ENCODE measurements around the gene GPR45. TPM values are rescaled to one million over a fixed set of nuclear protein-coding genes. Genes with fewer than 3 reads are reported as not detected.

GPR45 gene
- total and polyA plus RNA-seq, 2 experiments from 2014 or later: 0.21 to 0.26 TPM

DNA sequence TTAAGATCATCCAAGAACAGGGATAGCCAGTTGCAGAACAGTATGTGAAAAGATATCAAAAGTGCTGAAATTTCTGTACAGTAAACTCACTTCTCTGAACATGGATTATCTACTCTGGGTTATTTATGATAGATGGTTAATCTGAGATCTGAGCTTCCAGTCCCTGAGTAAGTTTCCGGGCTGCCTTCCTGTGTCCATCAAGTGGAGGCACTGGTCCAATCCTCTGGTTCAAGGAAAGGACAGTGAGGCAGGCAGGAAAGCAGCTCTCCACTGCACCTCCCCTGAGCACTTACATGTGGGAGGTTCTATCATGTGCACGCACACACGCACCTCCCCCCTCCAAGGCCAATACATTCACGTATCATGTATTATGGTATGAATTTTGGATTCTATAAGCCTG, 32.5 kb downstream of the GPR45 start:
- Mint-ChIP-seq H3K4me1 (no peaks in the 10 kb centered on the region), H3K27me3 (ENCODE audit: insufficient read depth, low read depth, poor library complexity) (peaks cover 1% of the 10 kb centered on the region), H3K9me3 (no peaks in the 10 kb centered on the region), H3K4me3 (no peak overlapping the region), H3K27ac (no peak overlapping the region), H3K36me3 (ENCODE audit: low read depth) (peaks cover 46% of the 10 kb centered on the region)
- H3K27ac ChIP-seq (ENCODE audit: low read depth): no peak overlapping the region
- no peaks in the 10 kb centered on the region for H3K9me2 ChIP-seq (ENCODE audit: insufficient read depth)
- H2AFZ ChIP-seq: no peak overlapping the region
- DNase-seq (ENCODE audit: low spot score) (no peak), ATAC-seq (no peak)
- no peak for TF ChIP-seq EZH2 (IDR thresholded peaks at IDR 0.05; ENCODE audit: low read depth, unreplicated experiment)
- TF ChIP-seq POLR2AphosphoS5 (IDR thresholded peaks at IDR 0.05; ENCODE audit: low read depth): no peak
- no peak for TF ChIP-seq CREB1 (CRISPR knock-in tag; IDR thresholded peaks at IDR 0.05; ENCODE audit: low read depth)
- TF ChIP-seq, protein P1, sequence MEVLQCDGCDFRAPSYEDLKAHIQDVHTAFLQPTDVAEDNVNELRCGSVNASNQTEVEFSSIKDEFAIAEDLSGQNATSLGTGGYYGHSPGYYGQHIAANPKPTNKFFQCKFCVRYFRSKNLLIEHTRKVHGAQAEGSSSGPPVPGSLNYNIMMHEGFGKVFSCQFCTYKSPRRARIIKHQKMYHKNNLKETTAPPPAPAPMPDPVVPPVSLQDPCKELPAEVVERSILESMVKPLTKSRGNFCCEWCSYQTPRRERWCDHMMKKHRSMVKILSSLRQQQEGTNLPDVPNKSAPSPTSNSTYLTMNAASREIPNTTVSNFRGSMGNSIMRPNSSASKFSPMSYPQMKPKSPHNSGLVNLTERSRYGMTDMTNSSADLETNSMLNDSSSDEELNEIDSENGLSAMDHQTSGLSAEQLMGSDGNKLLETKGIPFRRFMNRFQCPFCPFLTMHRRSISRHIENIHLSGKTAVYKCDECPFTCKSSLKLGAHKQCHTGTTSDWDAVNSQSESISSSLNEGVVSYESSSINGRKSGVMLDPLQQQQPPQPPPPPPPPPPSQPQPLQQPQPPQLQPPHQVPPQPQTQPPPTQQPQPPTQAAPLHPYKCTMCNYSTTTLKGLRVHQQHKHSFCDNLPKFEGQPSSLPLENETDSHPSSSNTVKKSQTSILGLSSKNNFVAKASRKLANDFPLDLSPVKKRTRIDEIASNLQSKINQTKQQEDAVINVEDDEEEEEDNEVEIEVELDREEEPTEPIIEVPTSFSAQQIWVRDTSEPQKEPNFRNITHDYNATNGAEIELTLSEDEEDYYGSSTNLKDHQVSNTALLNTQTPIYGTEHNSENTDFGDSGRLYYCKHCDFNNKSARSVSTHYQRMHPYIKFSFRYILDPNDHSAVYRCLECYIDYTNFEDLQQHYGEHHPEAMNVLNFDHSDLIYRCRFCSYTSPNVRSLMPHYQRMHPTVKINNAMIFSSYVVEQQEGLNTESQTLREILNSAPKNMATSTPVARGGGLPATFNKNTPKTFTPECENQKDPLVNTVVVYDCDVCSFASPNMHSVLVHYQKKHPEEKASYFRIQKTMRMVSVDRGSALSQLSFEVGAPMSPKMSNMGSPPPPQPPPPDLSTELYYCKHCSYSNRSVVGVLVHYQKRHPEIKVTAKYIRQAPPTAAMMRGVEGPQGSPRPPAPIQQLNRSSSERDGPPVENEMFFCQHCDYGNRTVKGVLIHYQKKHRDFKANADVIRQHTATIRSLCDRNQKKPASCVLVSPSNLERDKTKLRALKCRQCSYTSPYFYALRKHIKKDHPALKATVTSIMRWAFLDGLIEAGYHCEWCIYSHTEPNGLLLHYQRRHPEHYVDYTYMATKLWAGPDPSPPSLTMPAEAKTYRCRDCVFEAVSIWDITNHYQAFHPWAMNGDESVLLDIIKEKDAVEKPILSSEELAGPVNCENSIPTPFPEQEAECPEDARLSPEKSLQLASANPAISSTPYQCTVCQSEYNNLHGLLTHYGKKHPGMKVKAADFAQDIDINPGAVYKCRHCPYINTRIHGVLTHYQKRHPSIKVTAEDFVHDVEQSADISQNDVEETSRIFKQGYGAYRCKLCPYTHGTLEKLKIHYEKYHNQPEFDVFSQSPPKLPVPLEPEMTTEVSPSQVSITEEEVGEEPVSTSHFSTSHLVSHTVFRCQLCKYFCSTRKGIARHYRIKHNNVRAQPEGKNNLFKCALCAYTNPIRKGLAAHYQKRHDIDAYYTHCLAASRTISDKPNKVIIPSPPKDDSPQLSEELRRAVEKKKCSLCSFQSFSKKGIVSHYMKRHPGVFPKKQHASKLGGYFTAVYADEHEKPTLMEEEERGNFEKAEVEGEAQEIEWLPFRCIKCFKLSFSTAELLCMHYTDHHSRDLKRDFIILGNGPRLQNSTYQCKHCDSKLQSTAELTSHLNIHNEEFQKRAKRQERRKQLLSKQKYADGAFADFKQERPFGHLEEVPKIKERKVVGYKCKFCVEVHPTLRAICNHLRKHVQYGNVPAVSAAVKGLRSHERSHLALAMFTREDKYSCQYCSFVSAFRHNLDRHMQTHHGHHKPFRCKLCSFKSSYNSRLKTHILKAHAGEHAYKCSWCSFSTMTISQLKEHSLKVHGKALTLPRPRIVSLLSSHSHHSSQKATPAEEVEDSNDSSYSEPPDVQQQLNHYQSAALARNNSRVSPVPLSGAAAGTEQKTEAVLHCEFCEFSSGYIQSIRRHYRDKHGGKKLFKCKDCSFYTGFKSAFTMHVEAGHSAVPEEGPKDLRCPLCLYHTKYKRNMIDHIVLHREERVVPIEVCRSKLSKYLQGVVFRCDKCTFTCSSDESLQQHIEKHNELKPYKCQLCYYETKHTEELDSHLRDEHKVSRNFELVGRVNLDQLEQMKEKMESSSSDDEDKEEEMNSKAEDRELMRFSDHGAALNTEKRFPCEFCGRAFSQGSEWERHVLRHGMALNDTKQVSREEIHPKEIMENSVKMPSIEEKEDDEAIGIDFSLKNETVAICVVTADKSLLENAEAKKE (CRISPR knock-in tag; IDR thresholded peaks at IDR 0.05): no peak
- TF ChIP-seq ZNF114 (CRISPR knock-in tag; IDR thresholded peaks at IDR 0.05): no peak
- TF ChIP-seq, protein P2, sequence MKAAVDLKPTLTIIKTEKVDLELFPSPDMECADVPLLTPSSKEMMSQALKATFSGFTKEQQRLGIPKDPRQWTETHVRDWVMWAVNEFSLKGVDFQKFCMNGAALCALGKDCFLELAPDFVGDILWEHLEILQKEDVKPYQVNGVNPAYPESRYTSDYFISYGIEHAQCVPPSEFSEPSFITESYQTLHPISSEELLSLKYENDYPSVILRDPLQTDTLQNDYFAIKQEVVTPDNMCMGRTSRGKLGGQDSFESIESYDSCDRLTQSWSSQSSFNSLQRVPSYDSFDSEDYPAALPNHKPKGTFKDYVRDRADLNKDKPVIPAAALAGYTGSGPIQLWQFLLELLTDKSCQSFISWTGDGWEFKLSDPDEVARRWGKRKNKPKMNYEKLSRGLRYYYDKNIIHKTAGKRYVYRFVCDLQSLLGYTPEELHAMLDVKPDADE (IDR thresholded peaks at IDR 0.05): no peak
- TF ChIP-seq, protein P3, sequence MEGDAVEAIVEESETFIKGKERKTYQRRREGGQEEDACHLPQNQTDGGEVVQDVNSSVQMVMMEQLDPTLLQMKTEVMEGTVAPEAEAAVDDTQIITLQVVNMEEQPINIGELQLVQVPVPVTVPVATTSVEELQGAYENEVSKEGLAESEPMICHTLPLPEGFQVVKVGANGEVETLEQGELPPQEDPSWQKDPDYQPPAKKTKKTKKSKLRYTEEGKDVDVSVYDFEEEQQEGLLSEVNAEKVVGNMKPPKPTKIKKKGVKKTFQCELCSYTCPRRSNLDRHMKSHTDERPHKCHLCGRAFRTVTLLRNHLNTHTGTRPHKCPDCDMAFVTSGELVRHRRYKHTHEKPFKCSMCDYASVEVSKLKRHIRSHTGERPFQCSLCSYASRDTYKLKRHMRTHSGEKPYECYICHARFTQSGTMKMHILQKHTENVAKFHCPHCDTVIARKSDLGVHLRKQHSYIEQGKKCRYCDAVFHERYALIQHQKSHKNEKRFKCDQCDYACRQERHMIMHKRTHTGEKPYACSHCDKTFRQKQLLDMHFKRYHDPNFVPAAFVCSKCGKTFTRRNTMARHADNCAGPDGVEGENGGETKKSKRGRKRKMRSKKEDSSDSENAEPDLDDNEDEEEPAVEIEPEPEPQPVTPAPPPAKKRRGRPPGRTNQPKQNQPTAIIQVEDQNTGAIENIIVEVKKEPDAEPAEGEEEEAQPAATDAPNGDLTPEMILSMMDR (conservative IDR thresholded peaks at IDR 0.05; ENCODE audit: low read depth in 2 of 2): no peak
- no peak for TF ChIP-seq NANOG (IDR thresholded peaks at IDR 0.05; ENCODE audit: borderline replicate concordance)
- TF ChIP-seq JUNB (IDR thresholded peaks at IDR 0.05; ENCODE audit: unreplicated experiment): no peak
- TF ChIP-seq EZH2phosphoT487 (IDR thresholded peaks at IDR 0.05; ENCODE audit: unreplicated experiment): no peak
- TF ChIP-seq, protein P4, sequence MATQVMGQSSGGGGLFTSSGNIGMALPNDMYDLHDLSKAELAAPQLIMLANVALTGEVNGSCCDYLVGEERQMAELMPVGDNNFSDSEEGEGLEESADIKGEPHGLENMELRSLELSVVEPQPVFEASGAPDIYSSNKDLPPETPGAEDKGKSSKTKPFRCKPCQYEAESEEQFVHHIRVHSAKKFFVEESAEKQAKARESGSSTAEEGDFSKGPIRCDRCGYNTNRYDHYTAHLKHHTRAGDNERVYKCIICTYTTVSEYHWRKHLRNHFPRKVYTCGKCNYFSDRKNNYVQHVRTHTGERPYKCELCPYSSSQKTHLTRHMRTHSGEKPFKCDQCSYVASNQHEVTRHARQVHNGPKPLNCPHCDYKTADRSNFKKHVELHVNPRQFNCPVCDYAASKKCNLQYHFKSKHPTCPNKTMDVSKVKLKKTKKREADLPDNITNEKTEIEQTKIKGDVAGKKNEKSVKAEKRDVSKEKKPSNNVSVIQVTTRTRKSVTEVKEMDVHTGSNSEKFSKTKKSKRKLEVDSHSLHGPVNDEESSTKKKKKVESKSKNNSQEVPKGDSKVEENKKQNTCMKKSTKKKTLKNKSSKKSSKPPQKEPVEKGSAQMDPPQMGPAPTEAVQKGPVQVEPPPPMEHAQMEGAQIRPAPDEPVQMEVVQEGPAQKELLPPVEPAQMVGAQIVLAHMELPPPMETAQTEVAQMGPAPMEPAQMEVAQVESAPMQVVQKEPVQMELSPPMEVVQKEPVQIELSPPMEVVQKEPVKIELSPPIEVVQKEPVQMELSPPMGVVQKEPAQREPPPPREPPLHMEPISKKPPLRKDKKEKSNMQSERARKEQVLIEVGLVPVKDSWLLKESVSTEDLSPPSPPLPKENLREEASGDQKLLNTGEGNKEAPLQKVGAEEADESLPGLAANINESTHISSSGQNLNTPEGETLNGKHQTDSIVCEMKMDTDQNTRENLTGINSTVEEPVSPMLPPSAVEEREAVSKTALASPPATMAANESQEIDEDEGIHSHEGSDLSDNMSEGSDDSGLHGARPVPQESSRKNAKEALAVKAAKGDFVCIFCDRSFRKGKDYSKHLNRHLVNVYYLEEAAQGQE (IDR thresholded peaks at IDR 0.05; ENCODE audit: unreplicated experiment): no peak
- no peak for TF ChIP-seq STAT1 (IDR thresholded peaks at IDR 0.05; ENCODE audit: unreplicated experiment)
- no peak for TF ChIP-seq ZNF331 (CRISPR knock-in tag; IDR thresholded peaks at IDR 0.05; ENCODE audit: low read depth)
- H4K20me1 ChIP-seq (replicated peaks; ENCODE audit: insufficient read depth): 0 out of 2 replicates have a peak, but pooled peaks cover 5% of the 10 kb centered on the region
- H3K4me2 ChIP-seq: no peak overlapping the region
- H3F3A ChIP-seq (replicated peaks; ENCODE audit: low read depth): no peaks in the 10 kb centered on the region
- H3K79me2 ChIP-seq (replicated peaks; ENCODE audit: insufficient read depth): no peaks in the 10 kb centered on the region
- H3K27me3 ChIP-seq (ENCODE audit: insufficient read depth): no peaks in the 10 kb centered on the region
- no peak overlapping the region for H3K4me3 ChIP-seq
- no peaks in the 10 kb centered on the region; the same call in 1 of the 2 replicates for H3K36me3 ChIP-seq (ENCODE audit: insufficient read depth)
- H3K4me1 ChIP-seq (ENCODE audit: insufficient read depth): no peaks in the 10 kb centered on the region

Measured in GM23338 (cell line).